ENCODE results near the gene PRR20G.

Gene PRR20G

GRCh38 chr3:127259882-127260281 is 28.0 kb downstream of the PRR20G start:
- Histone ChIP-seq H3K9me3 (ENCODE audit: control insufficient read depth, insufficient read depth, low read length) (no peaks in the 10 kb centered on the region), H3K36me3 (ENCODE audit: control insufficient read depth, low read length) (no peaks in the 10 kb centered on the region), H3F3A (ENCODE audit: control insufficient read depth, insufficient read depth) (no peaks in the 10 kb centered on the region), H3K79me2 (ENCODE audit: control insufficient read depth, low read length) (no peaks in the 10 kb centered on the region), H3K27ac (ENCODE audit: low read depth, low read length) (no peak overlapping the region), H3K27me3 (ENCODE audit: control insufficient read depth, low read length) (no peaks in the 10 kb centered on the region), H3K4me1 (ENCODE audit: control insufficient read depth, low read length) (no peaks in the 10 kb centered on the region), H3K4me3 (ENCODE audit: low read length) (no peak overlapping the region), H4K20me1 (ENCODE audit: control insufficient read depth, insufficient read depth, low read depth, low read length) (no peaks in the 10 kb centered on the region), H3K4me2 (ENCODE audit: low read length) (no peak overlapping the region), H3K9me2 (replicated peaks; ENCODE audit: control insufficient read depth, low read length) (no peaks in the 10 kb centered on the region)
- TF ChIP-seq CTCF (IDR thresholded peaks at IDR 0.05; ENCODE audit: low read depth, low read length, poor library complexity, severe bottlenecking) (no peak), EZH2phosphoT487 (IDR thresholded peaks at IDR 0.05; ENCODE audit: borderline replicate concordance, low read length) (no peak)

- TF ChIP-seq EZH2phosphoT487 (IDR thresholded peaks at IDR 0.05; ENCODE audit: borderline replicate concordance, low read length) (no peak), CTCF (IDR thresholded peaks at IDR 0.05; ENCODE audit: low read depth, low read length, poor library complexity, severe bottlenecking) (no peak)
- Histone ChIP-seq H3K27me3 (ENCODE audit: control insufficient read depth, low read length) (no peaks in the 10 kb centered on the region), H3K9me3 (ENCODE audit: control insufficient read depth, insufficient read depth, low read length) (no peaks in the 10 kb centered on the region), H3K9me2 (replicated peaks; ENCODE audit: control insufficient read depth, low read length) (no peaks in the 10 kb centered on the region), H3K4me2 (ENCODE audit: low read length) (no peak overlapping the region), H3K79me2 (ENCODE audit: control insufficient read depth, low read length) (no peaks in the 10 kb centered on the region), H3K36me3 (ENCODE audit: control insufficient read depth, low read length) (no peaks in the 10 kb centered on the region), H3K4me1 (ENCODE audit: control insufficient read depth, low read length) (no peaks in the 10 kb centered on the region), H3F3A (ENCODE audit: control insufficient read depth, insufficient read depth) (no peaks in the 10 kb centered on the region), H3K27ac (ENCODE audit: low read depth, low read length) (no peak overlapping the region), H3K4me3 (ENCODE audit: low read length) (no peak overlapping the region), H4K20me1 (ENCODE audit: control insufficient read depth, insufficient read depth, low read depth, low read length) (no peaks in the 10 kb centered on the region)
Measured at GRCh38 chr3:127258733-127259132, 29.1 kb downstream of the PRR20G start.

- Histone ChIP-seq H3K9me3 (ENCODE audit: control insufficient read depth, insufficient read depth, low read length) (no peaks in the 10 kb centered on the region), H3K27ac (ENCODE audit: low read depth, low read length) (no peak overlapping the region), H3K9me2 (replicated peaks; ENCODE audit: control insufficient read depth, low read length) (no peaks in the 10 kb centered on the region), H3K79me2 (ENCODE audit: control insufficient read depth, low read length) (no peaks in the 10 kb centered on the region), H3K27me3 (ENCODE audit: control insufficient read depth, low read length) (no peaks in the 10 kb centered on the region), H3F3A (ENCODE audit: control insufficient read depth, insufficient read depth) (no peaks in the 10 kb centered on the region), H4K20me1 (ENCODE audit: control insufficient read depth, insufficient read depth, low read depth, low read length) (no peaks in the 10 kb centered on the region), H3K36me3 (ENCODE audit: control insufficient read depth, low read length) (no peaks in the 10 kb centered on the region), H3K4me2 (ENCODE audit: low read length) (no peak overlapping the region), H3K4me3 (ENCODE audit: low read length) (no peak overlapping the region), H3K4me1 (ENCODE audit: control insufficient read depth, low read length) (no peaks in the 10 kb centered on the region)
- TF ChIP-seq CTCF (IDR thresholded peaks at IDR 0.05; ENCODE audit: low read depth, low read length, poor library complexity, severe bottlenecking) (no peak), EZH2phosphoT487 (IDR thresholded peaks at IDR 0.05; ENCODE audit: borderline replicate concordance, low read length) (no peak)
Measured at GRCh38 chr3:127257351-127257750, 30.5 kb downstream of the PRR20G start.
